Left lung (tissue), 10 donors: Measurements from ENCODE around the gene FAM229B. TPM values are rescaled to one million over a fixed set of nuclear protein-coding genes. Genes with fewer than 3 reads are reported as not detected.

Source experiments
- ATAC-seq: fragments of 200-7000 bp; cut with Tn5 transposase; one replicate; pipeline ENCODE4 v1.9.1; 2020; ENCODE audit warnings: moderate library complexity
- DNase-seq, 4 donors: peaks; one replicate each; pipeline ENCODE4 v3.0.0-alpha.2; 2013 to 2020
- H3K27ac ChIP-seq, 2 donors: fragments of 200-600 bp; sonication (generic) in 1 of 2; one replicate each; pipeline versions ENCODE4 v1.5.0 to v1.8.0; 2020 to 2021
- H3K27me3 ChIP-seq, 2 donors: fragments of 200-600 bp; sonication (generic) in 1 of 2; one replicate each; pipeline versions ENCODE4 v1.5.0 to v1.8.0; 2020 to 2021
- H3K36me3 ChIP-seq, 2 donors: fragments of 200-600 bp; sonication (generic) in 1 of 2; one replicate each; pipeline versions ENCODE4 v1.5.0 to v1.8.0; 2020 to 2021
- H3K4me1 ChIP-seq, 2 donors: fragments of 200-600 bp; one replicate each; pipeline ENCODE4 v1.8.0; 2021
- H3K4me3 ChIP-seq, 2 donors: fragments of 200-600 bp; sonication (generic) in 1 of 2; one replicate each; pipeline versions ENCODE4 v1.5.0 to v1.8.0; 2020 to 2021; ENCODE audit warnings: mild to moderate bottlenecking in 1 of 2
- H3K9me3 ChIP-seq, 2 donors: fragments of 200-600 bp; sonication (generic) in 1 of 2; one replicate each; pipeline versions ENCODE4 v1.5.0 to v1.8.0; 2020 to 2021
- intact Hi-C, 2 donors: fragments of 100-400 bp; cut with DNase I; formaldehyde crosslinking; loops; one replicate each; pipeline versions ENCODE4 v1.11.2 to v1.14.2; 2022
- polyA plus RNA-seq, 6 donors: library from polyadenylated mRNA; unstranded; fragments of 120-200 nt; gene quantifications; one replicate each; pipeline ENCODE4 v1.2.1, GENCODE V29; 2013; ENCODE audit not compliant: insufficient read length in 6 of 6
- total RNA-seq, 2 donors: library from RNA; stranded (reverse); fragmentation: NEBNext Ultra II Directional; extraction: Animal tissue kit (Norgen Biotek cat#: 25700); gene quantifications; one replicate each; pipeline ENCODE4 v1.2.1, GENCODE V29; 2021
- TF ChIP-seq, protein P1 (sequence below), 2 donors: fragments of 200-600 bp; sonication (generic) in 1 of 2; IDR thresholded peaks; one replicate each; pipeline versions ENCODE4 v1.5.0 to v1.8.0; 2021; ENCODE audit warnings: antibody characterized with exemption in 2 of 2
- donor health status: DM: no; HTN: yes; CAD: no.
- donor health status: DM: no; HTN: no; CAD: no.

The FAM229B gene
- total and polyA plus RNA-seq, 8 donors: 15.3 to 36.5 (median 33.8) TPM

DNA sequence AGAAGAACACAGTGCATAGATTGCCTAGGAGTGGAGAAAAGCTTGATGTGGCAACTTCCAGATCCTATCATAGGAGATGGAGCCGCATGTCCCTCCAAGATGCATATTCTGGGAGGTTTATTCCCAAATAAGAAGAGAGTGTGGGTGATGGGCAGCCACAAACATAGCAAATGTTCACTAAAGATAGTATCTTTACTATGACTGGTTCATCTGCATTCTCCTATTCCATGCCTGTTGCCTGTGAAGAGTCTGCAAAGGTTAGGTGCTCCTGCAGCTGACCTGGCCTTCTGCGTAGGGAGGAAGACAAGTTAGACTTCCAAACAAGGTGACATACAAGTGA lies 48.0 kb upstream of the FAM229B start:
- Histone ChIP-seq H3K27me3 (no peaks in the 10 kb centered on the region), H3K4me1 (peaks cover 0 to 6% of the 10 kb centered on the region in 2 donors), H3K36me3 (no peaks in the 10 kb centered on the region), H3K4me3 (no peak overlapping the region), H3K27ac (no peak overlapping the region), H3K9me3 (no peaks in the 10 kb centered on the region)
- intact Hi-C loops: no loop called here
- TF ChIP-seq, protein P1, sequence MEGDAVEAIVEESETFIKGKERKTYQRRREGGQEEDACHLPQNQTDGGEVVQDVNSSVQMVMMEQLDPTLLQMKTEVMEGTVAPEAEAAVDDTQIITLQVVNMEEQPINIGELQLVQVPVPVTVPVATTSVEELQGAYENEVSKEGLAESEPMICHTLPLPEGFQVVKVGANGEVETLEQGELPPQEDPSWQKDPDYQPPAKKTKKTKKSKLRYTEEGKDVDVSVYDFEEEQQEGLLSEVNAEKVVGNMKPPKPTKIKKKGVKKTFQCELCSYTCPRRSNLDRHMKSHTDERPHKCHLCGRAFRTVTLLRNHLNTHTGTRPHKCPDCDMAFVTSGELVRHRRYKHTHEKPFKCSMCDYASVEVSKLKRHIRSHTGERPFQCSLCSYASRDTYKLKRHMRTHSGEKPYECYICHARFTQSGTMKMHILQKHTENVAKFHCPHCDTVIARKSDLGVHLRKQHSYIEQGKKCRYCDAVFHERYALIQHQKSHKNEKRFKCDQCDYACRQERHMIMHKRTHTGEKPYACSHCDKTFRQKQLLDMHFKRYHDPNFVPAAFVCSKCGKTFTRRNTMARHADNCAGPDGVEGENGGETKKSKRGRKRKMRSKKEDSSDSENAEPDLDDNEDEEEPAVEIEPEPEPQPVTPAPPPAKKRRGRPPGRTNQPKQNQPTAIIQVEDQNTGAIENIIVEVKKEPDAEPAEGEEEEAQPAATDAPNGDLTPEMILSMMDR (IDR thresholded peaks at IDR 0.05): no peak
- DNase-seq: no peak
- ATAC-seq: no peak

DNA sequence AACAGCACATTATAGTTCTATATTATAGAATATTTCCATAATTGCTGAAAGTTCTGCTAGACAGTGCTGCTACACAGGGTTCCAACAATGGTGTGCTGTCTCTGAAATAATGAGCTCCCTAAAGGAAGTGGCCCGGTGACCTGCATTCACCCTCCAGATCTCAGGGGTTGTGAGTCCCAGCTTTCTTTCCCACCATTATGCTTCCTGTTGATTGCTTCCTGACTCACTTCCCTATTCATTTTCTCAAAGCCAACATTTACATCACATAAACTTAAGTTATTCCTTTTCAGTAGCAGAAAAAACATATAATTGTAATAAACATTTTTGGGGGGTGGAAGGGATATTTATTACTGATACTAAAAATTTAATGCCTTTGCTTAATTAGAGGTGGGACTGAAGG lies 46.4 kb upstream of the FAM229B start:
- Histone ChIP-seq H3K27ac (no peak overlapping the region), H3K27me3 (no peaks in the 10 kb centered on the region), H3K4me1 (peaks cover 0 to 6% of the 10 kb centered on the region in 2 donors), H3K9me3 (no peaks in the 10 kb centered on the region), H3K36me3 (no peaks in the 10 kb centered on the region), H3K4me3 (no peak overlapping the region)
- ATAC-seq (no peak), DNase-seq (no peak)
- TF ChIP-seq, protein P1 (IDR thresholded peaks at IDR 0.05): no peak
- intact Hi-C loops: loop anchor here in 1 of 2 donors (5.0 kb wide), 1 partner anchor 334 kb away; no protein-coding TSS in a partner anchor

DNA sequence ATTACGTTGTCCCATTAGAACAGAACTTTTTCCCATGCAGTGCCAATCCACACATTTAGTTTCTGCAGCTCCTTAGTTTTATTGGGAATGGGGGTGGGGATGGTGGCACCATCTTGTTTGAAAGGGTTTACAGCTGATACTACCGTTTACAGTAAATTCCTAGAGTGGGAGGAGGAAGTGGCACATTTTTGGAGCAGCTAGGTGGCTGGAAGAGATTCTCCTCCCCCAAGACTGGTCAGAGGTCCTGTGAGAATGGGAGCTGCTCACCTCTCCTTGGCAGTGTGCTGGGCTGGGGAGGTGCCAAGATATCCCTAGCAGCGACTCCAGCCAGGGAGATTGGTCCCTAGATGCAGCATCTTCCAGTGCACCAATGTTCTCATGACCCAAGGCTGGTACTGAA lies 45.9 kb upstream of the FAM229B start:
- Histone ChIP-seq H3K27ac (no peak overlapping the region), H3K9me3 (no peaks in the 10 kb centered on the region), H3K4me1 (peaks cover 0 to 6% of the 10 kb centered on the region in 2 donors), H3K27me3 (no peaks in the 10 kb centered on the region), H3K36me3 (no peaks in the 10 kb centered on the region), H3K4me3 (no peak overlapping the region)
- ATAC-seq: no peak
- no peak for DNase-seq
- TF ChIP-seq, protein P1 (IDR thresholded peaks at IDR 0.05): no peak
- intact Hi-C loops: loop anchor here in 1 of 2 donors (5.0 kb wide), 1 partner anchor 334 kb away; no protein-coding TSS in a partner anchor

DNA sequence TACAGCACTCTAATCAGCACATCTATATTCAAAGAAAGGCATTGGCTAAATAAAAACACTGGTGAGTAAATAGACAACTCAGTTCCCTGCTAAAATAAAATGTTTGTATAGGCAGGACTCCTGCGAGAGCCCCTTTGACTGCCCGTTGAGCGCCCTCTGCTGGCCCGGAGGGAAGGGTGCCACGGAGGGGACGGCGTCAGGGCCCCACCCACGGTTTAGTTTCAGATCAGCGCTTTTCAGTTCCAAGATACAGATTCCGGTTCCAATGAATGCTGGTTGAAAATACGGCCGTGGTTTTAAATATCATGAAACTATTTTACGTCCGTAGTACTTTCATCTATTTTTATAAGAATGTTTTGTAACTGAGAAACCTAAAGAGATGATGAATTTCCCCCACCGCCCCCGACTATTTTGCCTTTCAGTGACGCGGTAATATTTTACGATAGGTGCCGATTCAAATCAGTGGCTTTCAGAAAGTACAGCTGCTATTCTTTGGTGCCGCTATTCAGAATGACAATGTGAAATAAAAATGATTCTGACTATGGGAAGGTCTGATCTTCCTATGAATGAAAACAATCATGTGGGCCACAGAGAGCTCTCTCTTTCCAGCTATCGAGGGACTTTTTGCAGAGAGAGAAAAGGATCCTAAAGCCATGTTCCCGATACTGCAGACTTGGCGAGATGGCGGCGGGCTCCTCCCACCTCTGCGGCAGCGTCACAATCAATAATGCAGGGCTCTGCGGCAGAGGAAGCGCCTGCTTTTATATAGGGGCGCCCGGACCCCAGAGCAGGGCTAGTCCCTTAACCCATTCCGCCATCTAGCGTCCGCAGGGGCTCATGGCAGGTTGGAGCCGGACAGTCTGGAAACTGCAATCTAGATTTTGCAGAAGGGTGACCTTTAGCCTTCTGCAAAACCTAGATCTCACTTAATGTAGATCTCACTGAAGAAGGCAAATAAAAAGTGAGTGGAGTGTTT lies 44.1 kb upstream of the FAM229B start:
- no peaks in the 10 kb centered on the region for H3K9me3 ChIP-seq
- TF ChIP-seq, protein P1 (IDR thresholded peaks at IDR 0.05): peak; percentile 96 to 97
- H3K27ac ChIP-seq: peak overlapping the region; percentile 82 to 86
- intact Hi-C loops: loop anchor here in 1 of 2 donors (5.0 kb wide), 1 partner anchor 336 kb away; no protein-coding TSS in a partner anchor
- H3K36me3 ChIP-seq: no peaks in the 10 kb centered on the region
- DNase-seq (peak; percentile 90 to 97 (median 93)), ATAC-seq (peak; percentile 99)
- H3K4me1 ChIP-seq: peaks cover 0 to 2% of the 10 kb centered on the region in 2 donors
- H3K27me3 ChIP-seq: no peaks in the 10 kb centered on the region
- H3K4me3 ChIP-seq: peak overlapping the region; percentile 43 to 56

DNA sequence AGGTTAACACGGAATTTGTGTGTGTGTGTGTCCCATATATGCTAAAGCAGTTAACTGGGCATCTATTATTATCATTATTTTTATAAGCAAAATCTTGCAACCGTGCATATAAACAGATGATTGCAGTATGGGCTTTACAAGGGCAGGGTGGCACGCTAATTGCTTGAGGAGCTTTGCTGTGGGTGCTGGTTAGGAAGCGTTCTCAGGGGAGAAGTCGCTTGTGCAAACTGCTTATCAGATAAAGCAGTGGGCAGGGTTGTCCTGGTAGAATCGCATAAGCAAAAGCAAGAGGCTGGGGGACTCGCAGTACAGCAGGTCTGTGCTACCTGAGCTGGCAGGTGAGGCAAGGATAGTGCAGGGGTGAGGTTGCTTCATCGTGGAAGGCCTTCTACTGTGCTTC lies 43.2 kb upstream of the FAM229B start:
- TF ChIP-seq, protein P1 (IDR thresholded peaks at IDR 0.05): no peak
- H3K27ac ChIP-seq: peak overlapping the region in 1 of 2 donors; percentile 86
- H3K9me3 ChIP-seq: no peaks in the 10 kb centered on the region
- no peak for DNase-seq
- no peak overlapping the region for H3K4me3 ChIP-seq
- no peak for ATAC-seq
- H3K36me3 ChIP-seq: no peaks in the 10 kb centered on the region
- no peaks in the 10 kb centered on the region for H3K4me1 ChIP-seq
- no peaks in the 10 kb centered on the region for H3K27me3 ChIP-seq
- intact Hi-C loops: loop anchor here in 1 of 2 donors (5.0 kb wide), 1 partner anchor 337 kb away; no protein-coding TSS in a partner anchor
